ENCODE measurements around the gene SLC9A5. TPM values are rescaled to one million over a fixed set of nuclear protein-coding genes. Genes with fewer than 3 reads are reported as not detected.

Gene SLC9A5
- total RNA-seq, 1 experiment from 2014 or later: 1.1 TPM

DNA sequence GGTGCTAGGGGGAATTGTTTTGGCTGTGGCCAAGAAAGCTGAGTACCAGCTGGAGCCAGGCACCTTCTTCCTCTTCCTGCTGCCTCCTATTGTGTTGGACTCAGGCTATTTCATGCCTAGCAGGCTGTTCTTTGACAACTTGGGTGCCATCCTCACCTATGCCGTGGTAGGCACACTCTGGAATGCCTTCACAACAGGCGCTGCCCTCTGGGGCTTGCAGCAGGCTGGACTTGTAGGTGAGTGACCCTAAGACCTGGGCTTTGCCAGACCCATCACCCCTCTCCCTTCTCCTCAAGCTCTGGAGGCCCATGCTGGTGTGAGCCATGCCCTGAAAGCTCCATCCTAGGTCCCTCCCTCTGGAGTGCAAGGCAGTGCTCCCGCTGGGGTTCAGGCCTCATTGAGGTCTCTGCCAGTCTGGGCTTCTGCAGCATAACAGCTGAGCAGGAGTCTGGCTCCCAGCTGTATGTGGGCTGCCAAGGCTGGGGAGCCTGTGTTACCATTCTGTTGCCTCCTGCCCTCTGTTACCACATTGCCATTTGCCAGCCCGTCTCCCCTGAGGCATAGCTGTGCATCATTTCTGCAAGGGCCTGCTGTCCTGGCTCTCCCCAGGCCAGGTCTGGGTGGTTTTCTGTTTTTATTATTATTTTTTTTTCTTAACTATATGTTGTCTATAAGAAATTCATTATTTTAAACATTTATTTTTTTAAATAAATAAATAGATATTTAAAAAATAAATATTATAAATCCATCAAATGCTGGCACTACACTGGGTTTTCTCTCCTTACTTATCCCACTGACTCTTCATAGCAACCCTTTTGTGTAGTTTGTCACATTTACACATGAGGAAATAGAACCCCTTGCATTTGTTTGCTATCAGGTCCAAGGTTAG lies 4.1 kb downstream of the SLC9A5 start:
- no peak for ATAC-seq
- DNase-seq: no peak
- no peak for TF ChIP-seq EZH2phosphoT487 (IDR thresholded peaks at IDR 0.05; ENCODE audit: borderline replicate concordance, low read length)
- TF ChIP-seq, protein P1, sequence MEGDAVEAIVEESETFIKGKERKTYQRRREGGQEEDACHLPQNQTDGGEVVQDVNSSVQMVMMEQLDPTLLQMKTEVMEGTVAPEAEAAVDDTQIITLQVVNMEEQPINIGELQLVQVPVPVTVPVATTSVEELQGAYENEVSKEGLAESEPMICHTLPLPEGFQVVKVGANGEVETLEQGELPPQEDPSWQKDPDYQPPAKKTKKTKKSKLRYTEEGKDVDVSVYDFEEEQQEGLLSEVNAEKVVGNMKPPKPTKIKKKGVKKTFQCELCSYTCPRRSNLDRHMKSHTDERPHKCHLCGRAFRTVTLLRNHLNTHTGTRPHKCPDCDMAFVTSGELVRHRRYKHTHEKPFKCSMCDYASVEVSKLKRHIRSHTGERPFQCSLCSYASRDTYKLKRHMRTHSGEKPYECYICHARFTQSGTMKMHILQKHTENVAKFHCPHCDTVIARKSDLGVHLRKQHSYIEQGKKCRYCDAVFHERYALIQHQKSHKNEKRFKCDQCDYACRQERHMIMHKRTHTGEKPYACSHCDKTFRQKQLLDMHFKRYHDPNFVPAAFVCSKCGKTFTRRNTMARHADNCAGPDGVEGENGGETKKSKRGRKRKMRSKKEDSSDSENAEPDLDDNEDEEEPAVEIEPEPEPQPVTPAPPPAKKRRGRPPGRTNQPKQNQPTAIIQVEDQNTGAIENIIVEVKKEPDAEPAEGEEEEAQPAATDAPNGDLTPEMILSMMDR (conservative IDR thresholded peaks at IDR 0.05; ENCODE audit: low read depth, low read length): no peak
- TF ChIP-seq EZH2 (IDR thresholded peaks at IDR 0.05; ENCODE audit: low read length, unreplicated experiment): no peak
- H4K20me1 ChIP-seq (ENCODE audit: low read length): no peaks in the 10 kb centered on the region
- H3K9me2 ChIP-seq (replicated peaks; ENCODE audit: low read length): no peaks in the 10 kb centered on the region
- H3K4me2 ChIP-seq (ENCODE audit: low read length): no peak overlapping the region
- H3K4me3 ChIP-seq (ENCODE audit: low read length): no peak overlapping the region
- no peaks in the 10 kb centered on the region for H3K27me3 ChIP-seq (ENCODE audit: low read length)
- intact Hi-C loops (cut with micrococcal nuclease): no loop called here
- H3K9ac ChIP-seq (ENCODE audit: low read length): no peak overlapping the region
- no peaks in the 10 kb centered on the region for H3F3A ChIP-seq (ENCODE audit: low read length, unreplicated experiment)
- H2AFZ ChIP-seq (ENCODE audit: low read length): no peak overlapping the region
- CTCF ChIA-PET: no interaction called here
- BruUV-seq (replicated peaks): no TSS peak
- H3K36me3 ChIP-seq (ENCODE audit: low read depth, low read length): no peaks in the 10 kb centered on the region
- H3K9me3 ChIP-seq (ENCODE audit: low read length): no peaks in the 10 kb centered on the region
- no peaks in the 10 kb centered on the region for H3K79me2 ChIP-seq (ENCODE audit: low read length)
- POLR2A ChIA-PET (ENCODE audit: unreplicated experiment): no interaction called here
- peaks cover 11% of the 10 kb centered on the region for H3K4me1 ChIP-seq (ENCODE audit: insufficient read depth, low read length)
- no peak overlapping the region for H3K27ac ChIP-seq (ENCODE audit: low read length)

DNA sequence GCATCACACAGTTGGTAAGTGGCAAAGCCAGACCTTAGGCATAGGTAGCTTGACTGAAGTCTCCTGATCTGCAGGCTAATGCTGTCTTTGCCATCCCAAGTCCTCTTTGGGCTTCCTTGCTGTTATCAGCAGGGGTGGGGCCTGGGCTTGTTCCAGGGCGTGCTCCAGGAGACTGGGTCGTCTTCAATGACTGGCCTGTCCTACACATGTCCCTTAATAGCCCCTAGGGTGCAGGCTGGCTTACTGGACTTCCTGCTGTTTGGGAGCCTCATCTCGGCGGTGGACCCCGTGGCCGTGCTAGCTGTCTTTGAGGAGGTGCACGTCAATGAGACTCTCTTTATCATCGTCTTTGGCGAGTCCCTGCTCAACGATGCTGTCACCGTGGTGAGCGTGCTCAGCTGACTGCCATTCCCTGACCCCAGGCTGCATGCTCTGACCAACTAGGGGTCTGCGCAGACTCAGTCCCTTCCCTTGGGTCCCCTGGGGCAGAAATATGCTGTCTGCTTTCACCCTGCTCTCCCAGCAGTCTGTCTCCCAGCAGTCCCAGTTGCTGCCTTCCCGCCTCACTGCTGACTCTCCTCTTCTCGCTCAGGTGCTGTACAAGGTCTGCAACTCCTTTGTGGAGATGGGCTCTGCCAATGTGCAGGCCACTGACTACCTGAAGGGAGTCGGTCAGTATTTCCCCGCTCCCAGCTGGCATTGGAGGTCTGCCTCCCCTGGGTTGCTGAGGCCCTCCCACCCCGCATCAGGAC lies 6.2 kb downstream of the SLC9A5 start:
- H3K4me2 ChIP-seq (ENCODE audit: low read length): no peak overlapping the region
- H3K4me1 ChIP-seq (ENCODE audit: insufficient read depth, low read length): no peaks in the 10 kb centered on the region
- H3K9me2 ChIP-seq (replicated peaks; ENCODE audit: low read length): no peaks in the 10 kb centered on the region
- no peaks in the 10 kb centered on the region for H3F3A ChIP-seq (ENCODE audit: low read length, unreplicated experiment)
- H3K27ac ChIP-seq (ENCODE audit: low read length): no peak overlapping the region
- no peaks in the 10 kb centered on the region for H3K79me2 ChIP-seq (ENCODE audit: low read length)
- intact Hi-C loops (cut with micrococcal nuclease): no loop called here
- no peaks in the 10 kb centered on the region for H4K20me1 ChIP-seq (ENCODE audit: low read length)
- H3K9me3 ChIP-seq (ENCODE audit: low read length): no peaks in the 10 kb centered on the region
- no peak for DNase-seq
- no TSS peak for BruUV-seq (replicated peaks)
- ChIA-PET CTCF (no interaction called here), POLR2A (ENCODE audit: unreplicated experiment) (no interaction called here)
- TF ChIP-seq, protein P1 (conservative IDR thresholded peaks at IDR 0.05; ENCODE audit: low read depth, low read length): no peak
- no peak for TF ChIP-seq EZH2 (IDR thresholded peaks at IDR 0.05; ENCODE audit: low read length, unreplicated experiment)
- H3K4me3 ChIP-seq (ENCODE audit: low read length): no peak overlapping the region
- H3K36me3 ChIP-seq (ENCODE audit: low read depth, low read length): no peaks in the 10 kb centered on the region
- H2AFZ ChIP-seq (ENCODE audit: low read length): no peak overlapping the region
- no peak overlapping the region for H3K9ac ChIP-seq (ENCODE audit: low read length)
- no peaks in the 10 kb centered on the region for H3K27me3 ChIP-seq (ENCODE audit: low read length)
- ATAC-seq: no peak

Data from PC-3 (cell line).